Left colon (tissue), 2 donors: Measurements from ENCODE around the gene CDHR1. TPM values are rescaled to one million over a fixed set of nuclear protein-coding genes. Genes with fewer than 3 reads are reported as not detected.
"Not testable (repeated sequence)": the region's sequence is repeated elsewhere in the genome, so short reads cannot be mapped to it uniquely, and the experiment has no call there.

Experiments
- ATAC-seq: fragments of 200-7000 bp; cut with Tn5 transposase; one replicate; pipeline ENCODE4 v1.9.1; 2020; ENCODE audit warnings: mild to moderate bottlenecking, moderate library complexity
- DNase-seq, 2 donors: peaks; one replicate each; pipeline ENCODE4 v3.0.0-alpha.2; 2020
- intact Hi-C, 2 donors: fragments of 100-400 bp; cut with DNase I in 1 of 2; cut with micrococcal nuclease in 1 of 2; formaldehyde crosslinking; loops; one replicate each; pipeline versions ENCODE4 v1.11.2 to v1.14.0; 2022; cut with DNase I, micrococcal nuclease
- total RNA-seq, 2 donors: library from RNA; stranded (reverse); fragmentation: NEBNext Ultra II Directional; extraction: Animal tissue kit (Norgen Biotek cat#: 25700); gene quantifications; one replicate each; pipeline ENCODE4 v1.2.1, GENCODE V29; 2021
- donor health status: DM: no; HTN: no; CAD: no.
- donor health status: DM: yes; HTN: yes; CAD: no.

CDHR1 gene
- total RNA-seq, 2 donors from 2014 or later: 63.7 to 127 TPM

DNA sequence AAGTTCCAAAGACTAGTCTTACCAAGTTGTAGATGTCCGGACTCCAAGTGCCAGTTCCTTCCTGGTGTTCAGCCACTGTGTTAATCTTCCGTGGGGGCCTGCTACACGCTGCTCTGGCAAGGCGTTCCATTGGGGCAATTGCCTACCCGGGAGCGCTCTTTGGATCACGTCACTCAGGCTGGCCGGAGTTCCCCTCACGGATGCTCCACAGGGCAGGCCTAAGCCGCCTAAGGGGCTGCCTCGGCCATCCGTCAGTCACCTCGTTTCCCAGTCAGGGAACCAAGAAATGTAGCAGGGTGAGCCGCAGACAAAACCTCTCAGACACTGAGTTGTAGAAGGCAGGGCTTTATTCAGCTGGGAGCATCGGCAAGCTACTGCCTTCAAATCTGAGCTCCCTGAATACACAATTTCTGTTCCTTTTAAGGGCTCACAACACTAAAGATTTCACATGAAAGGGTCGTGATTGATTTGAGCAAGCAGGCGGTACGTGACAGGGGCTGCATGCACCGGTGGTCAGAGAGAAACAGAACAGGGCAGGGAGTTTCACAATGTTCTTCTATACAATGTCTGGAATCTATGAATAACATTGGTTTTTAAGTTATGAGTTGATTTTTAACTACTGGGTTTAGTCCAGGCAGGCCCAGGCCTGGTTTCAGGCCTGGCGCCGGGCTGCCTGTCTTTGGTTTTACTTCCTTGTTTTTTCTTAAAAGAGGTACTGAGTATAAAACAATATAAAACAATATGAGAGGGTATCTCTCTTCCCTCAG, 22.5 kb upstream of the CDHR1 start:
- ATAC-seq, intact Hi-C loops: not testable (repeated sequence)
- DNase-seq: peak in 1 of 2 donors; percentile 52

DNA sequence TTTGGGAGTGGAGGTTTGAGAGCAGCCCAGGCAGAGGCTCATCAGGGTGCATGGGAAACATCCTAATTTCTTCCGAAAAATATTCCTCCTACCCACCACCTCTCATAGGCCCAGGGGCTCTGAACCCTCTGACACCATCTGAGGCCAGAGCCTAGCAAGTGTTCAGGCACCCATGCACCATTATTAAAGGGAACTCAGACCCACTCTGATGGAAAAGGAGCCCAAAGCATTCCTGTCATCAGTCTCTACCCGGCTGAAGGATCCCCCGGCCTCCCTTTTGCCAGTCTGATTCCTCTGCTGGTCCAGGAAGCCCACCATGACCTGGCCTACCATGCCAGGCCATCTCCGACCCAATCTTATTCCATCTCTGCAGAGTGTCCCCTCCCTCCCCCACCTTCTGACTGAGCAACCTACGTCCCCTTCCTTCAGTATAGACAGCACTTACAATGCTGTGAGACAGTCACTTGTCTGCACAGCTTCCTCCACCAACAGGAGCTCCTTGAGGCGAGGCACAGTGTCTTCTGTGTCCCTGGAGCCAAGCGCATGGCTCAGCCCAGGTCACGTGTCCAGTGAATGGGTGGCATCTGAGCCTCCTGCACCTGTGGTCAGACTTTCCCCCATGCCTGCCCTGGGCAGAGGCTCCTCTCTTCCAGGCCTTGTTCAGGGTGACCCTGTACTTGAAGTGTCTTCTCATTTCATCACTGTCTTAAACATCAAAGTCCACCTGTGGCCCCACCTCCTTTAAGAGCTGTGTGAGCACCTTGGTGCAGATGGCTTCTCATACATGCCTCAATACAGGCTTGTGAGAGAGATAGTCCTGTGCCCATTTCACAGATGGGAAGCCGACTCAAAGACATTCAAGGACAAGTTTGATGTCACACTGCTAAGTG, 21.6 kb upstream of the CDHR1 start:
- intact Hi-C loops: no loop called here
- DNase-seq (peak; percentile 64 to 78), ATAC-seq (peak; percentile 58)

- DNase-seq: peak; percentile 64 to 80
- peak; percentile 80 for ATAC-seq
- intact Hi-C loops: no loop called here
These were observed 20.8 kb upstream of the CDHR1 start, which contains the start of gene GPR15LG for GRCh38 chr10:84173501-84173929. Gene GPR15LG, plus strand, starts transcription at chr10:84173801. Its CDS starts 51 bp downstream, at chr10:84173852.

DNA sequence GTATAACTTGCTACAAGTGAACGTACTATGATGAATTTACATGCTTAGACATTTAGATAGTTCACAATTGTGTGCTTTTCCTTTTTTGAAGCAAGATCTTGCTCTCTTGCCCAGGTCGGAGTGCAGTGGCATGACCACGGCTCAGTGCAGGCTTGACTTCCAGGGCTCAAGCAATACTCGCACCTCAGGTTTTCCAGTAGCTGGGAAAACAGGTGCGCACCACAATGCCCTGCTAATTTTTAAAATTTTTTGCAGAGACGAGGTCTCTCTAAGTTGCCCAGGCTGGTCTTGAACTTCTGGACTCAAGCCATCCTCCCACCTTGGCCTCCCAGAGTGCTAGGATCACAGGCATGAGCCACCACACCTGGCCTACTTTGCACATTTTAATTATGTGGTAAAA, 18.9 kb upstream of the CDHR1 start:
- intact Hi-C loops: no loop called here
- DNase-seq: no peak
- ATAC-seq: no peak

- DNase-seq: no peak
- ATAC-seq: no peak
These were observed 18.0 kb upstream of the CDHR1 start for GRCh38 chr10:84176351-84176750.

GRCh38 chr10:84176836-84177474, 17.4 kb upstream of the CDHR1 start:
- ATAC-seq: no peak
- no peak for DNase-seq
- intact Hi-C loops: no loop called here

More at GRCh38 chr10:84176351-84176750, 18.0 kb upstream of the CDHR1 start:
- intact Hi-C loops: no loop called here

DNA sequence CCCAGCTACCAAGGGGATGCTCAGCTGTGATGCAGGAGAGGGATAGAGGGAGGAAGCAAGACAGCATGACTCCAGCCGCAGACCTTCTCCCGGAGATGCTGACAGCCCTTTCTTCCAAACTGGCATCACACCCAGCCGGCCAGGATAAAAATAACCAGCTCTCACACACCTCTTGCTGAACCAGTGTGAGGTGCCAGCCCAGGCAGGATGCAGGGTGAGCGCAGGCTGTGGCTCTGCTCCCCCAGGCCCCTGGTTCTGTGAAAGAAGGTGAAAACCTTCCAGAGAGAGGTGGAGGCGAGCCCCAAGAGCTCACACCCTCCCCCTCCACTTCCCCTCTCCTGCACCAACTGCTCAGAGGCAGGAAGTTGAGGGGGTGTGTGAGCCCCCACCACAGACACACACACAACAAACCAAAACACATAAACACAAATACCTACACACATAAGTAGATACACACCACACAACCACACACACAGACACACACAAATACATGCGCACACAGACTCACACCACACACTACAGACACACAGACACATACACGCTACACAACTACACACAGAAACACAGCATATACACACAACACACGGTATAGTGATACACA, 16.7 kb upstream of the CDHR1 start:
- DNase-seq: no peak

GRCh38 chr10:84178160-84178609, 16.2 kb upstream of the CDHR1 start:
- ATAC-seq: no peak
- DNase-seq: no peak
- intact Hi-C loops: no loop called here

More for the DNA sequence above, 16.7 kb upstream of the CDHR1 start:
- intact Hi-C loops: no loop called here
- no peak for ATAC-seq

DNA sequence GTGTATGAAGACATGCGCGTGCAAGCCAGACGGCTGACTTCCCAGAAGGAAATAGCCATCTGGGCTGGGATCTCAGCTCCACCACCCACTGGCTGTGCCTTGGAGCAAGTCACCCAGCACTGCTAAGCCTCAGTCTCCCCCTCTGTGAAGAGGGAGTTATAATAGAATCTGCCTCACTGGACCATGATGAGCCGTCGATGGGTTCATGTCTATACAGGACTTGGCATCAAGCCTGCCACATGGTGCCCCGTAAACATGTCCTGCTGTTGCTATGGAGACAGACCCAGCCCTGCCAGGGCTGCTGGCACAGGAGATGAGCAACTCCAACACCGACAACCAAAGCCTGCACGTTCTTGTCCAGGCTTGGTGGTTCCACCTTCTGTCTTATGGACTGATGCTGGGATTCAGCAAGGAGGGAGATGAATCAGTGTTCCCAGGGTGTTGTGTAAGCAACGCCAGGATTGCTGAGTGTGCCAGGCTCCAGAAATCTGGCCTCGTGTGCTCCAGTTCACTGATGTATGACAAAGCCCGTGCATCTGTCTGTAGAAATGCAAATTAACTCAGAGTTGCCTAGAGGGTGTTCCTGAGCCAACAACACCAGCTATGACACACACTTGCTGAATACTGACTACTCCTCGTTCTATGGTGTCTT, 15.2 kb upstream of the CDHR1 start:
- ATAC-seq (peak; percentile 59), DNase-seq (peak in 1 of 2 donors; percentile 62)
- intact Hi-C loops: no loop called here

DNA sequence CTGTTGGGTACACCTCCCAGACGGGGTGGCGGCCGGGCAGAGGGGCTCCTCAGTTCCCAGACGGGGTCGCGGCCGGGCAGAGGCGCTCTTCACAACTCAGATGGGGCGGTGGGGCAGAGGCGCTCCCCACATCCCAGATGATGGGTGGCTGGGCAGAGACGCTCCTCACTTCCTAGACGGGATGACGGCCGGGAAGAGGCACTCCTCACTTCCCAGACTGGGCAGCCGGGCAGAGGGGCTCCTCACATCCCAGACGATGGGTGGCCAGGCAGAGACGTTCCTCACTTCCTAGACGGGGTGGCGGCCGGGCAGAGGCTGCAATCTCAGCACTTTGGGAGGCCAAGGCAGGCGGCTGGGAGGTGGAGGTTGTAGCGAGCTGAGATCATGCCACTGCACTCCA, 14.0 kb upstream of the CDHR1 start:
- intact Hi-C loops, DNase-seq, ATAC-seq: not testable (repeated sequence)

DNA sequence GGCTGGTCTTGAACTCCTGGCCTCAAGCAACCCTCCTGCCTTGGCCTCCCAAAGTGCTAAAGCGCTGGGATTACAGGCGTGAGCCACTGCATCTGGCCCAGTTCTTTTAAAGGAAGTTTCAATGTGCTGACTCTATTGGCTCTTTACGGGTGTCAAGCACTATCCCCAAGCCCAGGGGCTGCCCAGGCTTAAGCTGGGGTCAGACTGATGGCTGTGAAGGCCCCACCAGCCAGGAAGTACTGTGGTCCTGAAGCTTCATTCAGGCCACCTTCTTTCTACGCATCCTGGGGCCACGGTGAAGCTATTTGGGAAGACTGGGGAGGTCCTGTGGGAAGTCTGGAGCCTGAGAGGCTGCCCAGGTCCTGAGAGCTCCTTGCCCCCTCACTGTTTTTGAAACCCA, 12.7 kb upstream of the CDHR1 start:
- ATAC-seq: no peak
- intact Hi-C loops: no loop called here
- no peak for DNase-seq

GRCh38 chr10:84184517-84184916, 9.8 kb upstream of the CDHR1 start:
- ATAC-seq (peak; percentile 73), DNase-seq (peak; percentile 79 to 82)
- intact Hi-C loops: no loop called here

- intact Hi-C loops: no loop called here
- ATAC-seq (no peak), DNase-seq (peak in 1 of 2 donors; percentile 18)
These were observed 8.7 kb upstream of the CDHR1 start for GRCh38 chr10:84185526-84186175.

GRCh38 chr10:84188815-84189214, 5.5 kb upstream of the CDHR1 start:
- intact Hi-C loops: no loop called here
- peak; percentile 70 for ATAC-seq
- DNase-seq: peak in 1 of 2 donors; percentile 46

- intact Hi-C loops: no loop called here
- ATAC-seq (no peak), DNase-seq (no peak)
These were observed 3.7 kb upstream of the CDHR1 start for GRCh38 chr10:84190621-84191020.

DNA sequence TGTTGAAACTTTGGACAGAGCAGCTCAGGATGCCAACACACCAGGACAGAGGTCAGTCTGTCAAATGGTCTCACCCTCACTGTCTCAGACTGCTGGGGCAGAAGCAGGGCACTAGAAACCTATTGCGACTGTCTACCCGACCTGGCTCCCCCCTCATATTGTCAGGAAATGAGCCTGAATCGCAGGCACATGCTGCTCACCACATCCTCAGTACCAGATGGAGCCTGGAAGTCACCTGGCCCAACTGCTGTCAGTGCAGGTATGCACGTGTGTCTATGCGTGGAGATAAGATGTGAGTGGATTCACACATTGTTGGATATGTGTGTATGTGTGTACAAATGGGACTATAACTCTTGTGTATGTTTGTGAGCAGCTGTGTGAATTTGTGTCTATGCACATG, 3.2 kb upstream of the CDHR1 start:
- intact Hi-C loops: no loop called here
- DNase-seq (peak in 1 of 2 donors; percentile 14), ATAC-seq (no peak)

DNA sequence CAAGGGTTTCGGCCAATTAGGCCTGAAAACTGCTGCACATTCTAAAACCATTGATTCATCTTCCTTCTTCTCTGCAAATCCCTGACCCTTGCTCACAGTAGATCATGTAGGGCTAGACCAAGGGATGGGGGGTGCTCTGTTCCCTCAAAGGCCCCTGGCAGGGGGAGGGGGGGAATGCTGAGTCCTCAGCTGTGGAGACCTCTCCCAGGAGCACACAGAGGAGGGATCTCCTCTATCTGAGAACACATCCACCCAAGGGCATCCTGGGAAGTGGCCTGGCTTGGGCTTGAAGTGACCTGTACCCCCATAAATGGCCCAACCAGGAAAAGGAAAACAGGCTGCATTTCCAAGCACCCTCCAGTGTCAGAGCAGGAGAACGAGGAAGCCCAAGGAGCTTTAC, 1.0 kb upstream of the CDHR1 start:
- intact Hi-C loops: no loop called here
- DNase-seq (peak in 1 of 2 donors; percentile 22), ATAC-seq (no peak)
